Progenitor cell of endocrine pancreas (in vitro differentiated cells): ENCODE measurements around the gene RSPH10B. TPM values are rescaled to one million over a fixed set of nuclear protein-coding genes. Genes with fewer than 3 reads are reported as not detected.
"Not testable (repeated sequence)": the region's sequence is repeated elsewhere in the genome, so short reads cannot be mapped to it uniquely, and the experiment has no call there.

Experiments
- DNase-seq: peaks from one replicate; pipeline ENCODE4 v3.0.0; 2021; ENCODE audit warnings: low spot score; ENCODE audit not compliant: unreplicated experiment
- H3K27ac Mint-ChIP-seq: 2 replicates; pipeline ENCODE4 v1.8.0; 2021; ENCODE audit warnings: mild to moderate bottlenecking, moderate library complexity, mixed read lengths
- H3K27me3 Mint-ChIP-seq: 2 replicates; pipeline ENCODE4 v1.8.0; 2021; ENCODE audit warnings: mixed read lengths
- H3K36me3 Mint-ChIP-seq: 2 replicates; pipeline ENCODE4 v1.8.0; 2022; ENCODE audit warnings: mixed read lengths; ENCODE audit not compliant: insufficient read depth
- H3K4me1 Mint-ChIP-seq: 2 replicates; pipeline ENCODE4 v1.8.0; 2021; ENCODE audit warnings: low read depth, mixed read lengths
- H3K4me3 Mint-ChIP-seq: 2 replicates; pipeline ENCODE4 v1.8.0; 2021; ENCODE audit warnings: low read depth, mild to moderate bottlenecking, moderate library complexity, mixed read lengths
- H3K9me3 Mint-ChIP-seq: 2 replicates; pipeline ENCODE4 v1.8.0; 2021; ENCODE audit warnings: low read depth, mixed read lengths
- CTCF ChIP-seq: fragments of 200-600 bp; sonication (generic); IDR thresholded peaks from one replicate; pipeline ENCODE4 v1.5.0; 2021; ENCODE audit warnings: antibody characterized with exemption, mild to moderate bottlenecking; ENCODE audit not compliant: unreplicated experiment
- long read RNA-seq: library from polyadenylated mRNA; unstranded; transcript quantifications from one replicate; pipeline ENCODE4 v2.0.0, GENCODE V29; 2020
- total RNA-seq: library from RNA; stranded (reverse); gene quantifications from 2 replicates; pipeline ENCODE4 v1.2.1, GENCODE V29; 2021

RSPH10B gene
- 1.5 and 2.0 TPM in 2 replicates for total RNA-seq
- long read RNA-seq, partial matches to known transcripts: 0 of 5 reads
- long read RNA-seq, other reads (novel, unspliced or antisense): 5 of 5 reads

- H3K27me3 Mint-ChIP-seq, H3K4me1 Mint-ChIP-seq, H3K27ac Mint-ChIP-seq, H3K9me3 Mint-ChIP-seq, H3K36me3 Mint-ChIP-seq, H3K4me3 Mint-ChIP-seq: not testable (repeated sequence)
- DNase-seq: peak; percentile 21
Observed at GRCh38 chr7:5970347-5970911, at the start of gene RSPH10B. Gene RSPH10B (minus strand): TSS chr7:5970689. CDS start chr7:5967116, 3,573 bp downstream.

GRCh38 chr7:6016653-6016966, 46.1 kb upstream of the RSPH10B start:
- no peak for DNase-seq
- TF ChIP-seq CTCF: no peak
- Mint-ChIP-seq H3K36me3 (peaks cover 25% of the 10 kb centered on the region), H3K27me3 (no peaks in the 10 kb centered on the region), H3K4me1 (peaks cover 9% of the 10 kb centered on the region), H3K9me3 (no peaks in the 10 kb centered on the region), H3K27ac (no peak overlapping the region), H3K4me3 (no peak overlapping the region)

DNA sequence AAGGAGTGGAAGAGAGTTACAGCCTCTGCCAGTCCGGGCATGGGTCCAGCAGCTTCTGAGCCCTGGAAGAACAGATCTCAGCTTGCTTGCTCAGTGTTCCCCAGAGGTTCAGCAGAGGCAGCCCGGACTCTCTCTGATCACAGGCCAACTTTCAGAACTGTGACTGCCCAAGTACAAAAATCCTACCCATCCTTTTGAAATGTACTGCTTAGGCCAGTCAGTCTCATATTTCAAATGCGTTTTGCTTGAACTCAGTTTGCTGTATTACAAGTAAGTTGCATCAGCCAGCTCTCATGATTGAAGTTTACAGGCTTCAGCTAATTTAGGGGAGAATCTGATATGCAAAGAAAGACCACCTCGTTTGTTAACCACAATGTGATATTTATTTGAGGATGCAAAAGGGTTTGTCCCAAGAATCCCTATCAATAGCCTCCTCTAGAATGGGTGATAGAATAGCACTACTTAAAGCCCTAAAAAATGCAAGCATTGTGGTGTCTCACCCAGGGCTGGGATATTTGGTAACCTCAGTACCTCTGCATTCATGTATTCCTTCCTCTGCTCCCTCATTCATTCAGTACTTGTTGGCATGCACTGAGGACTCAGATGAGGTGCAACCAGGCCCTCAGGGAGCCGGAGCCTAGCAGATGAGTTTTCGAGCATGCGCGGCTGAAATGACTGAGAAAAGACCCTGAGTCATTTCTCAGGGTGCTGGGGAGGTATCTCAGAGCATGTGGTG, 45.6 kb upstream of the RSPH10B start:
- Mint-ChIP-seq H3K4me1 (peaks cover 9% of the 10 kb centered on the region), H3K27ac (no peak overlapping the region), H3K36me3 (peaks cover 22% of the 10 kb centered on the region), H3K27me3 (no peaks in the 10 kb centered on the region), H3K9me3 (no peaks in the 10 kb centered on the region), H3K4me3 (no peak overlapping the region)
- DNase-seq: no peak
- no peak for TF ChIP-seq CTCF

DNA sequence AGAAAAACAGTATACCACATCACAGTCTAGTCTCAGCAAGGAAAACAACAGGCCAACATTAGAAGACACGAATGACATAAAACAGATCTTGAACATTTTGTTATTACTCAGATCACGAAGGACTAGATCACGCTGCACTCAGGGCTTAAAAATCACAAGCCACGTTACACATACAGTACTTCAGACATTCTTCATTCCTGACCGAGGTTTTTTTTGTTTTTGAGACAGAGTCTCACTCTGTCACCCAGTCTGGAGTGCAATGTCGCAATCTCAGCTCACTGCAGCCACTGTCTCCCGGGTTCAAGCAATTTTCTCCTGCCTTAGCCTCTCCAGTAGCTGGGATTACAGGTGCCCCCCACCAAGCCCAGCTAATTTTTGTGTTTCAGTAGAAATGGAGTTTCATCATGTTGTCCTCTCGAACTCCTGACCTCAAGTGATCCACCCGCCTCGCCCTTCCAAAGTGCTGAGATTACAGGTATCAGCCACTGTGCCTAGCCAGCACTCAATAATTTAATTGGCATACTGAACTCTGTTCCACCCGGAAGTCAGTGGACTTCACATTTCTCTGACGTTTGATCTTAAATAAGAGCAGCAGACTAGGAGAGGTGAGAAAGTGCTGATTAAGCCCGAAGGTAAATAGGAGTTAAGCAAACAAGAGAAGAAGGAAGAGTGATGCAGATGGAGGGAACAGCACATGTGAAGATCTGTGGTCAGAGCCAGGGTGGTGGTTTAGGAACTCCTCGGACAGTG, 42.0 kb upstream of the RSPH10B start:
- Mint-ChIP-seq H3K4me3 (no peak overlapping the region), H3K36me3 (peaks cover 11% of the 10 kb centered on the region), H3K27ac (peak overlapping the region; percentile 25), H3K4me1 (peaks cover 13% of the 10 kb centered on the region), H3K27me3 (no peaks in the 10 kb centered on the region), H3K9me3 (no peaks in the 10 kb centered on the region)
- no peak for DNase-seq
- no peak for TF ChIP-seq CTCF

DNA sequence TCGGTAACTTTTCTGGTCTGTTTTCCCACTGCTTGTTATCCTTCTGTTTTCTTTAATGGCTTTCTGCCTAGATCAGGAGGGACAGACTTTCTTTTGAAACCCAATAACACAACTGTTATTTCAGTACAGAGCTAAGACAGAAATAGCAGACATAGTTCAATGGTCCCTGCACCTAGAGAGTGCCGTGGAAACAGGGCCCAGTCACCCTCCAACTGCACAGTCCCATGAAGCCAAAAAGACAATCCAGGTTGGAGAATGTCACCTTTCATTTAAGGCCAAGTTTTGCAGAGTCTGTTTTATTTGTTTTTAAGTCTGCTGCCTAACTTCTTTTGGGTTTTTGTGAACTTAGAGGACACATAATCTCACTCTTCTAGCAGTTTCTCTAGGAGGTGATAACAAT, 41.1 kb upstream of the RSPH10B start:
- H3K27ac Mint-ChIP-seq: peak overlapping the region; percentile 45
- no peaks in the 10 kb centered on the region for H3K27me3 Mint-ChIP-seq
- H3K9me3 Mint-ChIP-seq: no peaks in the 10 kb centered on the region
- no peak overlapping the region for H3K4me3 Mint-ChIP-seq
- H3K4me1 Mint-ChIP-seq: peaks cover 15% of the 10 kb centered on the region
- no peak for TF ChIP-seq CTCF
- H3K36me3 Mint-ChIP-seq: peaks cover 9% of the 10 kb centered on the region
- no peak for DNase-seq

DNA sequence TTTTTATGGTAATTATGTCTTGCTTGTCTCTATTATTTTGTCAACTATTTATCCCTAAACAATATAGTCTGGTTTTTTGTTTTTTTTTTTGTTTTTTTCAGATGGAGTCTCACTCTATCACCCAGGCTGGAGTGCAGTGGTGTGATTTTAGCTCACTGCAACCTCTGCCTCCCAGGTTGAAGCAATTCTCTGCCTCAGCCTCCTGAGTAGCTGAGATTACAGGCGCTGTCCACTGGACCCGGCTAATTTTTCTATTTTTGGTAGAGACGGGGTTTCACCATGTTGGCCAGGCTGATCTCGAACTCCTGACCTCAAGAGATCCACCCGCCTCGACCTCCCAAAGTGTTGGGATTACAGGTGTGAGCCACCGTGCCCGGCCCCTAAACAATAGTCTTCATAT, 39.9 kb upstream of the RSPH10B start:
- DNase-seq, H3K9me3 Mint-ChIP-seq, H3K36me3 Mint-ChIP-seq, H3K27me3 Mint-ChIP-seq: not testable (repeated sequence)
- Mint-ChIP-seq H3K27ac (peak overlapping the region; percentile 87), H3K4me3 (peak overlapping the region; percentile 82), H3K4me1 (peaks cover 15% of the 10 kb centered on the region)
